HG03439 (cell line): ENCODE data around the gene FLOT1.

ENCODE experiments used
- ATAC-seq: cut with Tn5 transposase; IDR thresholded peaks from one replicate; pipeline ENCODE4 v1.9.1; 2021; ENCODE audit warnings: mild to moderate bottlenecking, moderate library complexity; ENCODE audit not compliant: unreplicated experiment

Gene FLOT1

DNA sequence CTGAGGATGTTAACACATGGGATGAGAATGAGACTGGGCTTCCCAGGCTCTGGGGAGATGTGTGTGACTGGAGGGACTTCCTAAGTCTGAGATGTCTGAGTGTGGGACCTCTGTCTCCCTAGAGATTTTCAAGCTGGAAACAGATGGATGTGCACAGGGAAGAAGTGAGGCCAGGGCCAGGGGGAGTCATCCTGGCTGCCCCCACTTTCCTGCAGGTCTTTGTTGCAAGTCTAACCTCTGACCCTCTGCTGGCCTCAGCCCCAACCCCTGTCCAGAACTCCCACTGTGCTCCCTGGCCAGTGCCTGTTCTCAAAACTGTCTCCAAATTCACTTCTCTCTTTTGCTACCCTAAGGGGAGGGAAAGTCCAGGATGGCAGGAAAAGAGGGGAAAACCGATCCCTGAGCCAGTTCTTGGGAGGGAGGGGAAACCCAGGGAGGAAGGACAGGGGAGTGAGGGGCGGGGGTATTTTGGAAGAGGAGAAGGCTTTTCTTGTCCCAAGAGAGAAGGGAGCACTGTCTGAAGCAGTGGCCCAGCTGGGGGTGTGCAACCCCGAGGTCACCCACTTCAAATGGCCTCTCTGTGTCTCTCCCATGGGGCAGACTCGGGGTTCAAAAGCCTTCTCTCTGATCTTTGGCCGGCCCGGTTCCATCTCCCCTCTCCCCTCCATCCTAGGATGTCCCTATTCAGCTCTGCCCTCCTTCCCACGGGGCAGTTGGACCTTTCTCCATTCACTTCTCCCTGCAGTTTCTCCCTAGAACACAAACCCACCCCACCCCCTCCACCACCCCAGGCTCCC lies 59.1 kb downstream of the FLOT1 start:
- ATAC-seq, result no peak

DNA sequence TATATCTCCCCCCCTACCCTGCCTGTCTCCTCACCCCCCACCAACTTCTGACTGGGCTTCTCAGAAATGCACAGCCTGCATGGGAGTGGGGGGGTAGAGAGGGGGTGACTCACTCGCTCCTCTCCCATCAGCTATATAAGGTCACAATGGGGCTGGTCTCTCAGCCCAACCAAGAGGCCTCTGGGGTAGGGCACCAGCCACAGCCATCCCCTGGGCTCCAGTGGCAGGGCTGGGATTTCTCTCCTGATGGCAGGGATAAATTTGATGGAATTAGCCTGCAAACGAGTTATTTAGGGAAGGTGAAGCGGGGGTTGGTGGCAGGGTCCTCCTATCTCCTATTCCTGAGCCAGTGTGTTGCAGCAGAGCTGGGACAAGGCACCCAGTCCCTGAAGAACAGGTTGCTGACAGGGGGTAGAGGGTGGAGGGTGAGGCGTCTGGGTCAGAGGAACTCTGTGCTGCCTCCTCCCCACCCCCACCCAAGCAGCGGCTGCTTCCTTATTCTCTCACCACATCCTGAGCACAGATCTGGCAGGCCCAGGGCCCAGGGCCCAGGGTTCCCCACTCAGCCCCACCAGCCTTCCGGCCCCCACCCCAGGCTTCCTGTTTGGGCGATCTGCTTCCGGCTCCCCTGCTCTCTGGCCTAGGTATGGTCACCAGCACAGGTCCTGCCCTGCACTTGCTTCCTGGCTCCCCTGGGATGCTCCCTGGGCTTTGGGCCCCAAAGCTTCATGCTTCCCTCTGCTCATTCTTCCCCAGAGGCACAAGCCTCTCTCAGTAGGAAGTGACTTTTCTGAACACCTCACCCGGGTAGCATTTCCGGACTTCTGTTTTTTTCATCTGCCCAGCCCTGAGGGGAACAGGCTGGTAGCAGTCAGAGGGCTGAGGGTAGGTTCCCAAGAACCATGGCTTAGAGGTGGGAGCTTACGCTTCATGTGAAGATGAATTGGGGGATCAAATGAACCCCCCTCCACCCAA lies 60.1 kb downstream of the FLOT1 start:
- no peak for ATAC-seq

GRCh38 chr6:30681766-30682142 lies 60.7 kb downstream of the FLOT1 start:
- ATAC-seq, result no peak

DNA sequence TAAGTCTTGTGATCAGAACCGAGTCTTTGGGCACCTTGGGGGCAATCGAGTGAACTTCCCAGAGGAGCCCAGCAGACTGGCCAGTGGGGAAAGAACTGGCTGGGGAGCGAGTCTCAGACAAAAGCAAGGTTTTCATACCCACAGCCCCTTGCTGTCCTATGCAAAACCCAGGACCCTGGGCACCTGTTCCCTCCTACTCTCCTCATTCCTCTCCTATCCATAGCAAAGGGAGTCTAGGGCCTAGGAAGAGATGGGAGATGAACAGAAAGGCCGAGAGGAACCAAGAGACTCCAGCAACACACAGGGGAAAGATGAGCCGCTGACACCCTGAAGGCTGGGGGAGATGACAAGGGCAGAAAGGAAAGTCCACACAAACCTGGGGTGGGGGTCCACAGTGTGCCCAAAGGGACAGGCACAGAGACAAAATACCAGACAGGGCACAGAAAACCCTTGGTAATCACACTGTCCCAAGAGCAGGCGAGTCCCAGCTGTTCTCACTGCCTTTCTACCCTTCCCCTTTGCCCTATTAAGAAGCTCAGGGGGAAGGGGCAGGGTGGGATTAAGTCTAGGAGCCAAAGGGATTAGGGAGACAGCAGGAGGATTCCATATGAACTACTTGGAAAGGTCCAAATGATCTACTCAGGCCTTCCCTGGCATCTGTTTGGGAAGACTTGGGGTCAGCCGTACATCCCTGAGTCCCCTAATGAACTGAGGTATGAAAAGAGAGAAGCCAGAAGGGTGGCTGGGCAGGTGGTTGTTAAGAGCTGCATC lies 62.5 kb downstream of the FLOT1 start:
- ATAC-seq, result no peak

- peak; percentile 38 for ATAC-seq
Observed at GRCh38 chr6:30678964-30679726, 63.3 kb downstream of the FLOT1 start.
